SK-N-SH (cell line): ENCODE data around the gene STARD13. TPM values are rescaled to one million over a fixed set of nuclear protein-coding genes. Genes with fewer than 3 reads are reported as not detected.

Source experiments
- CTCF ChIA-PET: fragments of 300-600, 350-600 bp; formaldehyde crosslinking; extraction: SDS; loops from one replicate; lab custom pipeline; 2021; lab: Yijun Ruan, JAX
- POLR2A ChIA-PET: fragments of 350-600 bp; sonication (Branson Sonifier 250); formaldehyde crosslinking; extraction: SDS; loops from one replicate; lab custom pipeline; 2020; ENCODE audit warnings: antibody characterized with exemption, inconsistent platforms; lab: Yijun Ruan, JAX
- DNase-seq: peaks from one replicate; pipeline ENCODE4 v3.0.0; 2012
- H2AFZ ChIP-seq: fragments of 200-600 bp; sonication (generic); 2 replicates; pipeline ENCODE4 v1.8.1; 2016; ENCODE audit warnings: antibody characterized with exemption, mild to moderate bottlenecking, low read depth
- H3F3A ChIP-seq: fragments of 200-600 bp; sonication (generic); replicated peaks from 2 replicates; pipeline ENCODE3; 2016; ENCODE audit warnings: antibody characterized with exemption, mild to moderate bottlenecking; ENCODE audit not compliant: insufficient read depth
- H3K27ac ChIP-seq, 2 experiments: fragments of 200-500 bp in 1 of 2; fragments of 200-600 bp in 1 of 2; sonication (Bioruptor generic) in 1 of 2; sonication (generic), shearing (Covaris generic) in 1 of 2; 2 replicates each; pipeline versions ENCODE4 v1.5.1 to v1.6.1; 2014 to 2016; ENCODE audit warnings: low read depth in 2 of 2, inconsistent platforms in 1 of 2, low read length in 1 of 2, mild to moderate bottlenecking in 1 of 2, mixed read lengths in 1 of 2
- H3K27me3 ChIP-seq: fragments of 200-600 bp; sonication (generic), shearing (Covaris generic); 2 replicates; pipeline ENCODE4 v1.6.1; 2016; ENCODE audit warnings: mixed run types; ENCODE audit not compliant: insufficient read depth
- H3K36me3 ChIP-seq, 2 experiments: fragments of 200-500 bp in 1 of 2; fragments of 200-600 bp in 1 of 2; sonication (Bioruptor generic) in 1 of 2; sonication (generic) in 1 of 2; replicated peaks in 1 of 2; 2 replicates each; pipeline versions ENCODE3 to v1.5.1; 2014 to 2016; ENCODE audit warnings: low read length in 1 of 2, mild to moderate bottlenecking in 1 of 2; ENCODE audit not compliant: insufficient read depth in 2 of 2, control insufficient read depth in 1 of 2
- H3K4me1 ChIP-seq, 2 experiments: fragments of 200-500 bp in 1 of 2; fragments of 200-600 bp in 1 of 2; sonication (Bioruptor generic) in 1 of 2; sonication (generic), shearing (Covaris generic) in 1 of 2; 2 replicates each; pipeline versions ENCODE4 v1.5.1 to v1.6.1; 2014 to 2016; ENCODE audit warnings: low read depth in 1 of 2, low read length in 1 of 2, mixed run types in 1 of 2; ENCODE audit not compliant: insufficient read depth in 2 of 2, control insufficient read depth in 1 of 2
- H3K4me2 ChIP-seq: fragments of 200-600 bp; sonication (generic), shearing (Covaris generic); 2 replicates; pipeline ENCODE4 v1.6.1; 2017; ENCODE audit warnings: mixed run types
- H3K4me3 ChIP-seq, 2 experiments: fragments of 200-500 bp in 1 of 2; fragments of 200-600 bp in 1 of 2; sonication (Bioruptor generic) in 1 of 2; sonication (generic), shearing (Covaris generic) in 1 of 2; 2 replicates each; pipeline versions ENCODE4 v1.5.1 to v1.8.1; 2014 to 2016; ENCODE audit warnings: low read depth in 2 of 2, inconsistent platforms in 1 of 2, low read length in 1 of 2, mild to moderate bottlenecking in 1 of 2, mixed read lengths in 1 of 2, moderate library complexity in 1 of 2
- H3K79me2 ChIP-seq: fragments of 200-600 bp; sonication (generic); 2 replicates; pipeline ENCODE4 v1.8.1; 2017; ENCODE audit warnings: mild to moderate bottlenecking; ENCODE audit not compliant: insufficient read depth
- H3K9ac ChIP-seq: fragments of 200-600 bp; sonication (generic); 2 replicates; pipeline ENCODE4 v1.6.1; 2017; ENCODE audit warnings: mixed run types
- H3K9me2 ChIP-seq: fragments of 200-600 bp; sonication (generic); 2 replicates; pipeline ENCODE4 v1.6.1; 2017; ENCODE audit warnings: mixed run types
- H3K9me3 ChIP-seq: fragments of 200-600 bp; sonication (generic); 2 replicates; pipeline ENCODE4 v1.6.1; 2017; ENCODE audit warnings: mixed run types, mild to moderate bottlenecking, moderate library complexity
- H4K20me1 ChIP-seq: fragments of 200-600 bp; sonication (generic); 2 replicates; pipeline ENCODE4 v1.6.1; 2017; ENCODE audit warnings: mild to moderate bottlenecking, mixed run types; ENCODE audit not compliant: insufficient read depth
- CHD2 ChIP-seq: fragments of 150-350 bp; IDR thresholded peaks from 2 replicates; pipeline ENCODE4 v1.6.1; 2018; ENCODE audit warnings: low read length; ENCODE audit not compliant: partially characterized antibody
- EP300 ChIP-seq, 2 experiments: IDR thresholded peaks; 2 replicates each; pipeline versions ENCODE4 v1.4.0 to v1.6.1; 2012; ENCODE audit warnings: borderline replicate concordance in 1 of 2, low read depth in 1 of 2, low read length in 1 of 2
- EZH2phosphoT487 ChIP-seq: fragments of 200-600 bp; sonication (generic); IDR thresholded peaks from 2 replicates; pipeline ENCODE4 v1.6.1; 2017; ENCODE audit warnings: low read depth, mixed run types, mild to moderate bottlenecking, antibody characterized with exemption, moderate library complexity, borderline replicate concordance
- FOSL2 ChIP-seq: IDR thresholded peaks from 2 replicates; pipeline ENCODE4 v1.4.0; 2012; ENCODE audit warnings: low read depth, mild to moderate bottlenecking, moderate library complexity, borderline replicate concordance
- FOXM1 ChIP-seq: IDR thresholded peaks from 2 replicates; pipeline ENCODE4 v1.4.0; 2012; ENCODE audit warnings: low read depth, mild to moderate bottlenecking
- GABPA ChIP-seq: IDR thresholded peaks from 2 replicates; pipeline ENCODE4 v1.4.0; 2012; ENCODE audit warnings: low read depth, mild to moderate bottlenecking
- IRF3 ChIP-seq: fragments of 150-350 bp; IDR thresholded peaks from 2 replicates; pipeline ENCODE4 v1.6.1; 2016; ENCODE audit warnings: mild to moderate bottlenecking, low read depth, low read length
- JUND ChIP-seq: IDR thresholded peaks from 2 replicates; pipeline ENCODE4 v1.4.0; 2012
- MEF2A ChIP-seq: IDR thresholded peaks from 2 replicates; pipeline ENCODE4 v1.4.0; 2012; ENCODE audit warnings: low read depth, borderline replicate concordance
- MXI1 ChIP-seq: IDR thresholded peaks from 2 replicates; pipeline ENCODE4 v1.6.1; 2012; ENCODE audit warnings: mild to moderate bottlenecking, low read depth, low read length, improper control_type of control experiment
- NRF1 ChIP-seq: IDR thresholded peaks from 2 replicates; pipeline ENCODE4 v1.6.1; 2012; ENCODE audit warnings: low read depth, mild to moderate bottlenecking, low read length
- RAD21 ChIP-seq: IDR thresholded peaks from 2 replicates; pipeline ENCODE4 v1.6.1; 2012; ENCODE audit warnings: mild to moderate bottlenecking, low read length
- RCOR1 ChIP-seq: fragments of 150-350 bp; IDR thresholded peaks from 2 replicates; pipeline ENCODE4 v1.6.1; 2017; ENCODE audit warnings: antibody characterized with exemption, low read length
- REST ChIP-seq: IDR thresholded peaks from 2 replicates; pipeline ENCODE4 v1.6.1; 2012; ENCODE audit warnings: mild to moderate bottlenecking, low read depth, low read length, moderate library complexity
- RFX5 ChIP-seq: IDR thresholded peaks from 2 replicates; pipeline ENCODE4 v1.6.1; 2012; ENCODE audit warnings: mild to moderate bottlenecking, improper control_type of control experiment, low read length
- SIN3A ChIP-seq: IDR thresholded peaks from 2 replicates; pipeline ENCODE4 v1.6.1; 2012; ENCODE audit warnings: low read depth, mild to moderate bottlenecking, low read length, moderate library complexity, borderline replicate concordance
- TAF1 ChIP-seq: IDR thresholded peaks from 2 replicates; pipeline ENCODE4 v1.6.1; 2012; ENCODE audit warnings: low read depth, mild to moderate bottlenecking, low read length, moderate library complexity, borderline replicate concordance
- USF1 ChIP-seq: IDR thresholded peaks from 2 replicates; pipeline ENCODE4 v1.4.0; 2012; ENCODE audit warnings: low read depth, borderline replicate concordance
- USF2 ChIP-seq: fragments of 150-350 bp; IDR thresholded peaks from 2 replicates; pipeline ENCODE4 v1.6.1; 2017; ENCODE audit warnings: antibody characterized with exemption, low read length, low read depth, borderline replicate concordance
- WGBS: methylation state at CpG from one replicate; pipeline ENCODE4 v1.1.6; 2017; ENCODE audit warnings: low lambda C conversion rate; 5-methylcytosine and 5-hydroxymethylcytosine counted together
- polyA plus RNA-seq, 3 experiments: library from polyadenylated mRNA; depleted of rRNA; stranded (reverse); fragments of >200 nt; gene quantifications; 2 replicates each; pipeline ENCODE4 v1.2.3, GENCODE V29; 2012

STARD13 gene
- polyA plus RNA-seq, 1 of the 3 experiments (the other 2 are of a cell fraction): 5.7 TPM

- TF ChIP-seq IRF3: no peak
- TF ChIP-seq MEF2A: no peak
These were observed 101.5 kb downstream of the STARD13 start (continued) for GRCh38 chr13:33184112-33184490.

DNA sequence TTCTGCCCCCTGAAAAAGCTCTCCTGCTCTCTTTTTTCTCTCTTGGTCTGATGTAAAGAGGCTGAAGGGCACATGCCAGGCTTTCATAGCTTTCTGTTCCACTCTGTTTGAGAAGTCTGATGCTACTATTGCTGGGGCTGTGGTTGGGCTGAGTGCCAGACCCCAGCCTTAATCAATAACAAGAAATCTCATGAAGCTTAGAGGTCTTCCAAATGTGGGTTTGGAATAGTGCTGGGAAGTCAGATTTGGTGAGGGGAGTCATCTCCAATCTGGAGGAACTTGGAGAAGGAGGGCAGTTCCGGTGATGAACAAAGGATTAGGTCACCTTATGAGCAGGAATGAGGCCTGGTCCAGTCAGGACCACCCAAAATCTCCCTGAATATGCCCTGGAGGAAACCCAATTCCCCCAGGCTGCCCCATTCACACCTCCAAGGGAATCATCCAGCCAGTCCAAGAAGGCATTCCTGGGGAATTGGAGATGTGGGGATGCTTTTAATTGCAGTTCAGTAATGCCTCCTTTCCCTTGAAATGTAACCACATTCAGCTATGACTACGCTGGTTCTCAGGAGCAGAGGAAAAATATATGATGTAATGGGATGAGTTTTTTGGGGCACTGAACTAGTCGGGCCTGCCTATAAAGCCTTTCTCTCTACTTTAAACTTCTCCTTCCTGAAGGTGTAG, 102.0 kb downstream of the STARD13 start:
- DNase-seq: no peak
- WGBS: 87% methylated on average over 3 of the region's 3 CpGs
- no peak overlapping the region for H3K4me2 ChIP-seq
- no peak overlapping the region for H3K4me3 ChIP-seq
- no peak overlapping the region for H2AFZ ChIP-seq
- no peak for TF ChIP-seq NRF1
- no peak for TF ChIP-seq MXI1
- no peak for TF ChIP-seq USF1
- TF ChIP-seq CHD2: no peak
- TF ChIP-seq RAD21: no peak
- no peak for TF ChIP-seq RFX5
- TF ChIP-seq EP300 (IDR thresholded peaks at IDR 0.05; ENCODE audit: borderline replicate concordance in 1 of 2, low read depth in 1 of 2, low read length in 1 of 2): no peak
- no peak for TF ChIP-seq REST
- TF ChIP-seq EZH2phosphoT487: no peak
- TF ChIP-seq GABPA: no peak
- TF ChIP-seq FOSL2: no peak
- TF ChIP-seq RCOR1: no peak
- no peak for TF ChIP-seq SIN3A
- no peak for TF ChIP-seq FOXM1
- TF ChIP-seq TAF1: no peak
- no peak for TF ChIP-seq JUND
- no peak for TF ChIP-seq USF2
- no peaks in the 10 kb centered on the region for H3K9me2 ChIP-seq
- H3K9ac ChIP-seq: no peak overlapping the region
- no peaks in the 10 kb centered on the region for H4K20me1 ChIP-seq
- peaks cover 43 to 48% of the 10 kb centered on the region in 2 experiments; a peak in 3 of 4 replicates for H3K4me1 ChIP-seq
- H3K36me3 ChIP-seq: no peaks in the 10 kb centered on the region
- no peaks in the 10 kb centered on the region for H3K9me3 ChIP-seq
- ChIA-PET POLR2A (interaction anchor here (1.1 kb wide), 1 partner anchor 9 kb away, joined by 4 read pairs; no protein-coding TSS in a partner anchor), CTCF (interaction anchor here (0.7 to 2.1 kb wide), 2 partner anchors 31 to 44 kb away, joined by 3 to 5 read pairs; no protein-coding TSS in a partner anchor)
- H3K27me3 ChIP-seq: no peaks in the 10 kb centered on the region
- H3F3A ChIP-seq: peaks cover 13% of the 10 kb centered on the region
- H3K79me2 ChIP-seq: peaks cover 38% of the 10 kb centered on the region; the same call in 1 of the 2 replicates
- peak overlapping the region; percentile 57 to 63 for H3K27ac ChIP-seq
